ENCODE results near the gene TRAPPC2.

The TRAPPC2 gene

DNA sequence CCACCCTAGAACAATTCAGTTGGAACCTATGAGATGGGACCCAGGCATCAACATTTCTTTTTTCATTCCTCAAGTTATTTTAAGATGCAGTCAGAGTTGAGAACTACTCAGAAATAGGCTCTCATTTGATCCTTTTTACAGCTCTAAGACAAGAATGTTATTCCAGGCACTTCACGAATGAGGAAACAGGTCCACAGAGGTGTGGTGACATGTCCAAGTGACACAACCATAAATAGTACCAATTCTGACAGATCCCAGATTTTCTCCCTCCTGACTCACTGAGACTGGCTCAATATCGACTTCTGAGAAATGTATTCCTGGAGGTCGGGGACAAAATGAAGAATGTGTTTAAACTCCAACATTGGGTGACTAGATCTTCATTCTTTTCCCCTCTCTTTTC is 70.4 kb downstream of the TRAPPC2 start:
- DNase-seq: no peak

DNA sequence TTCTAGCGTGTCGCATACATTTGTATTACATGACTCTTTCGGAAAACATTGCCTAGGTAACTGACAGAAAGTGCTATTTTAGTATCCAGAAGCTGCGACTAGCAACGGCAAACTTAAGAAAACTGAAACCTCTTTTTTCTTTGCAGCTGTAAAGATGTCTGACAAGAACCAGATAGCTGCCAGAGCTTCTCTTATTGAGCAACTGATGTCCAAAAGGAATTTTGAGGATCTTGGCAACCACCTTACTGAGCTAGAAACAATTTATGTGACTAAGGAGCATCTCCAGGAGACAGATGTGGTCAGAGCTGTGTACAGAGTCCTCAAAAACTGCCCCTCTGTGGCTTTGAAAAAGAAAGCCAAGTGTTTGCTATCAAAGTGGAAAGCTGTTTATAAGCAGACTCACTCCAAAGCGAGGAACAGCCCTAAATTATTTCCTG is 72.0 kb downstream of the TRAPPC2 start:
- no peak for DNase-seq

Measured in NCI-H69 (cell line).